Stimulated activated CD8-positive, alpha-beta memory T cell treated with anti-CD3 and anti-CD28 coated beads, Interleukin-15, amount 100 ng/mL, for 48 hours (primary cell): Measurements from ENCODE around the gene VRK3.
A peak's percentile ranks its signal among the peaks of the same experiment; 100 is the strongest.
"Not testable (repeated sequence)": the region's sequence is repeated elsewhere in the genome, so short reads cannot be mapped to it uniquely, and the experiment has no call there.

ENCODE experiments used
- DNase-seq, 2 donors: peaks; one replicate each; pipeline ENCODE4 v3.0.0-alpha.2; 2020; ENCODE audit warnings: low read depth in 2 of 2

VRK3 gene

DNA sequence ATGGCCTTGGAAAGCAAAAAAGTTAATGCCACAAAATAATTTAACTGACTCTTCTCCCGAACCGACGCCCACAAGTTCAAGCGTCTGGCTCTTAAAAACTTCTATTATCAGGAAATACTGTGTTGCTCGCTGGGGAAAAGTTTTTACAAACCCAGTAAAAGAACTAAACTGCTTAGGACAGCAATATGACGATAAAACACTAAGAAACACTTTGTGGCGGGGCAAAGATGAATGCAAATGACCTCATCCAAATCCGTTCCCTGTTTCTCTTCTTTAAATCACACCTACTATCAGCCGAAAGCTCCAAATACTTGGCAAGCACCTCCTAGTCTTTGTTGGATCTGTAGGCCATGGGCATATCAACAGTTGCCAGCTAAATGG lies 69.1 kb downstream of the VRK3 start:
- no peak for DNase-seq

DNA sequence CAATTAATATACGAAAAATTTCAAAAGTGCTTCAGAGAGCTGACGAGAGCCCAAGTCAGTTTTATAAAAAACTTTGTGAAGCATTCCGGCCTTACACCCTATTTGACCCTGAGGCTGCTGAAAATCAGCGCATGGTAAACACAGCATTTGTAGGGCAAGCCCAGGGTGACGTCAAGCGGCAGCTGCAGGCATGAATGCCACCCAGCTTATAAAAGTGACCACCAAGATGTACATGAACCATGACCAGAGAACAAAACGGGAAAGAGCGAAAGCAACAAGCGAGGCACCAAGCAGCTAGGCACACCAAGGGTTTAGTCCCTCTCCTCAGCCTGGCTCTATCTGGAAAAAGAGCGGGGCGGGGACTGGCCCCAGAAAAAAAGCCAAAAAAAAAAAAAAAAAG lies 70.2 kb downstream of the VRK3 start:
- DNase-seq: no peak

DNA sequence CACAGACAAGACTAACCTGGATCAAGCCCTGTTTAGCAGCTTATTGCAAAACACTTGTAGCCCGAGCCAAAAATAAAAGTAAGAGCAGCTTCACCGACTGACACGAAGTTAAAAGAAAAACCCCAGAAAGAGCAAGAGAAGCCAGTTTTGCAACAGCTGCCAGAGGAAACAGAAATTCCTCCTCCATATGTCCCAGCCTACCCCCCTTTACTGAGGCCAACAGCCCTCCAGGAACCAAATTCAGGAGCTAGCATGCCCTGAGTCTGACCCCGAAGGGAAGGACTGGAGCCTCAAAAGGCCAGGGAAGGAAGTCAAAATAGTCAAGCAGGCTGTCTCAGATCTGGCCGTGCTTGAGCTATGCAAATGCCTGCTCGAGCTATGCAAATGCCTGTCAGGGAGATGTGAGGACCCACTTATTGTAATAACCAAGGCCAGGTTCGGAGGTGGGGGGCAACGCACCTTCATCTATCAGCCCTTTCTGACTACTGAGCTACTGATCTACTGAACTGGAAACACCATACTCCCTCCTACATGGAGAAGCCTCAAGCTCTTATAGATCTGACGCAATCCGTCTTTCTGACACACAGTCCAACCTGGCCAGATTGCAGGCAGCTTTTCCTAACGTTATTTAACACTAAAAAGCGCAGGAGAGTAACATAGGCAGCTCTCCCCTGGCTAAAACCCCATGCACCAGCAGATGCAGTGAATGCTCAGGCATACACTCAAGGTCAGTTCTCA lies 70.9 kb downstream of the VRK3 start:
- no peak for DNase-seq

DNA sequence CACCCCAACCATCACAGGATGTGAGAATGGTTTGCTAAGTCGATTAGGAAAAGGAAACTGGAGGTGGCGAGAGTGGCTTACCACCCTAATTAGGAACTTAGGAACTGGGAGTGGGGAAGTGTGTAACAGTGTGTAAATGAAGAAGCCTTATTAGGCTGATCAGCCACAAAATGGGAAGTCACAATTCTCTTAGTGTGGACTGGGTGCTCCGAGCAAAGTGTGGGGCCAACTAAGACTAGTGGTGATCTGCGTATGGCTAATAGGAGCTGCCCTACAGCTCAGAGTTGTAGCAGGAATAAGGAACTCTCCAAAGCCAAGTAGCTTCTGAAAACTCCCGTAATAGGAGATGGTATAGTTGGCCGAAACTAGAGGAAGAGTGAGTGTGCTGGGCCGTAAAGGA lies 71.8 kb downstream of the VRK3 start:
- DNase-seq: no peak

DNA sequence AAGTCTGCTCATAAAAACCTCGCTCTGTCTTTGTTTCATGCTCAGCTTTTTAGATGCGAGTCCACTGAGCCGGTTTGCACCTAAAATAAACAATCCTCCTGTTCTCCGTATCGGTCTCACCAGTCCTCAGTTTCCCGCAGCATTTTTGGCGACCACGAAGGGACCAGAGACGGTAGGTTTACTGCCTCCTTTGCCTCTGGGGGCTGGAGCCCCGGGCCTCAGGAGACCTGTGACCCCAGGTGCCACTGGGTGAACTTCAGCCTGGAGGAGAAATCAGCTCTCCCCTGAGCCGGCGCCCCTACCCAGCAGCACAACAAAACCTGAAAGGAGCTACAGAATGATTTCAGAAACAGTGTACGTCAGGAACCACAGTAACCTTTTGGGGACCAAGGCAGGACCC lies 72.3 kb downstream of the VRK3 start:
- DNase-seq: no peak

DNA sequence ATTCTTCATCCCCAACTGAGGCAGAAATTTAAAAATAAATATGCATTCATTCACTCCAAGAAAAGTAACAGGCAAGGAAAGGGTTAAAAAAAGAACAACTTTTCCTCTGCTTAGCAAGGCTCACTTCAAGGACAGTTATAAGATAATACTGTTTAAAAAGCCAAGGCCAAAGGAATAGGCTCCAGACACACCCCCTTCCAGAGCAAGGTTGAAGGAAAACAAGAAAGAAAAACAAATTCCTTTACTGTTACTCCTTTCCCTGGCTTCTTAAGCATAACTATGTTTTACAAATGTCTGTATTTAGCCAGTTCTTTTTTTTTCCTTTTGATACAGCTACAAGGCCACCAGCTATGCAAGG lies 72.7 kb downstream of the VRK3 start:
- DNase-seq: no peak

DNA sequence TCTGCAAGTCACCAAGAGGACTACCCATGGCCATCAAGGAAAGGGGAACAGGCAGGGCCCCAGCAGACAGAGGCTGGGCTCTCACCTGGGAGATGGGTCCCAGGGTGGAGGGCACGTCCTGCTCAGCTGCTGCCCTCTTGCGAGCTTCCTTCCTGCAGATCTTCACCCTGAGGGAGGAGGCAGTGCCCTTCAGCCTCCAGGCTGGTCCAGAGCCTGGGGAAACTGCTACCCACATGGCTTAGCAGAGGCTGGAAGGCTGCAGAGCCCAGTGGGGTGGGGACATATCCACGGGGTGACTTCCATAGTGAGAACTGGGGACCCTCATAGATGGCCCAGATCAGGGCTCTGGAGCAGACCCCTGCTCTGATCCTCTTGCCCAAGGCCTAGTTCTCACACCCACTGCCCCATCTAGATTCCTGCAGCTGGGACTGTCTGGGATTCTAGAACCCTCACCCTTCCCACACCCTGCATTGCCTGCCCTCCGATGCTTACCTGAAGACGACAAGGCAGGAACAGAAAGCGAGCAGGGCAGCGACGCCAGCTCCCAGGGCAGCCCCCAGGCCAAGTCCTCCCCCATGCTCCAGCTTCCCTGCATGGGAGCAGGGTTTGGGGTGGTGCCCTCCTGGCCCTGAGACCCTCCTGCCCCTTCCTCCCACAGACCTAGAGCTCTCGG lies 73.2 kb downstream of the VRK3 start:
- no peak for DNase-seq

DNA sequence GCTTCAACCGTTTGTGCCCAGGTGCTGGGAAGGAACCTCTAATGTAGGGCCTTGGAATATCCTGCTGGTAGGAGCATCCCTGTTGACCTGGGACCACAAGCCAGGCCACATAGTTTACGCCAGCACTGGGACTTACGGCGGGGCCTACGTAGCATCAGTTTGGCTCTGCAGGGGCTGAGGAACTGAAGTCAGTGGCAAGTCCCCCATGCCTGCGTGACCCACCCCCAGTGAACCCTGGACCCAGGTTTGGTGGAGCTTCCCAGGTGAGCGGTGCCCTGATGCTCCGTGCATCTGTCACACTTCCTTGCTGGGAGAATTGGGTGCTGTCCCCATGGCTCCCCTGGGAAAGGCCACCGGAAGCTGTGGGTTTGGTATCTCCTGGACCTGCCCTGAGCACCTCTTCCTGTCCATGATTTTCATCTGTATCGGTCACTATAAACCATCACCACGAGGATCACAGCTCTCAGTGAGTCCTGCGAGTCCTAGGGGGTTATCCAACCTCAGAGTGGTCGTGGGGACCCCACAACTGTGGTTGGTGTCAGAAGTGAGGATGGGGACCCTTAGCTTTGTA lies 74.1 kb downstream of the VRK3 start:
- DNase-seq: no peak

DNA sequence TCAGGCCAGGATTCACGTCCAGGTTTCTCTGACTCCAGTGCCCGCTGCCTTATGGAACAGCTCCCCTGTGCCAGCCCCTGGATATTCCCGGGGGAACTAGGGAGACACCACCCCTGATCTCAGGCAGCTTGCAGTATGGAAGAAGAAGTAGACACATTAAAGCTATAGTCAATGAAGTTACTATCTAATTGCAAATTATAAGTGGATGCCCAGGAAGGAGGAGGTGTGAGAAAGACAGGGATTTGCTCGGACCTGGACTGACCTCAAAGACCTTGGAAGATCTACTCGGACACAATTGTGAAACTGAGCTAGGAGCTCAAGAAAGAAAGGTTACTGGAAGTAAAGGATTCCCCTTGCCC lies 74.6 kb downstream of the VRK3 start:
- no peak for DNase-seq

DNA sequence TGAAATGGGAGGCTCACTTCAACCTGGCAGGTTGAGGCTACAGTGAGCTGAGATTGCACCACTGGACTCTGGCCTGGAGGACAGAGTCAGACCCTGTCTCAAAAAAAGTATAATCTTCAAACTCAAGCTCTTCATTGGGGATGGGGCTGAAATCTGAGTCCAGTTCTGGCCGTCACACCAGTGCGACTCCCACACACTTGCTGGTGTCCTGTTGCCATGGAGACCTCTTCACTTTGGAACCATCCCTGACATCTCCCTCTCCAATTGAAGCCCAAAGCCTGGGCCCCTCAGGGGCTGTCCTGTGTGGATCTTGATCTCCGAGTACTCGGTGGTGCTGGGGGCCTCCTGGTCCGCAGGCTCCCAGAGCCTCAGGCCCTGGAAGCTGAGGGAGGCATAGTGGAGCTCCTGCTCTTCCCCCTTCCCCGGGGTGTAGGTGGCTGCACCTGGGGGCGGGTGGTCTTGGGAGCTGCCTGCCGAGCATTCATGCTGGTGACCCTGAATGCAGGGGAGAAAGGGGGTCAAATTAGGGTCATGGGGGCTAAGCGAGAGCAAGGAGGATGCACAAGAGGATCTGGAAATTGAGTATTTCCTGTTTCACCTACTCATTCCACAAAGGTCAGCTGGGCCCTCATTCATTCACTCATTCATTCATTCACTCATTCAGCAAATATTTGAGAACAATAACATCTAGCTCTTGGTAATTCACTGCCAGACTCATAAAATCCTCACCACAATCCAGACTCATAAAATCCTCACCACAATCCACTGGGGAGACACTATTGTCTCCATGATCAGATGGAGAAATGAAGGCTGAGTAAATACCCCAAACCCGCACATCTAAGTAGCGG lies 75.2 kb downstream of the VRK3 start:
- no peak for DNase-seq

DNA sequence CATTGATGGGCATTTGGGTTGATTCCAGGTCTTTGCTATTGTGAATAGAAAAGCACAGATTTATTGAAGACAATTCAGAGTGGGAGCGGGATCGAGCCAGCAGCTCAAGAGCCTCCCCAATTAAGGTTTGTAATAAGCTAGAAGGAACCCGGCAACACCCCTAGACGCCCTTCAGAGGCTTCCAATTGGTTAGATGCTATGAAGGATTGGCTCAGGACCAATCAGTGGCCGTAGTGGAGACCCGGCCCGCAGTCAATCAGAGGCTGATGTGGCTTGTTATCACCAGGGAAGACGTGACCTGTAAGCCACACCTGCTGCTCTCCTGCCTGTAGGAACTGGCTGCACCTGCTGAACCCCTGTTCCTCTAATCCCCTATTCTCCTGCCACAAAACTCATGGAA lies 78.8 kb downstream of the VRK3 start:
- no peak for DNase-seq

DNA sequence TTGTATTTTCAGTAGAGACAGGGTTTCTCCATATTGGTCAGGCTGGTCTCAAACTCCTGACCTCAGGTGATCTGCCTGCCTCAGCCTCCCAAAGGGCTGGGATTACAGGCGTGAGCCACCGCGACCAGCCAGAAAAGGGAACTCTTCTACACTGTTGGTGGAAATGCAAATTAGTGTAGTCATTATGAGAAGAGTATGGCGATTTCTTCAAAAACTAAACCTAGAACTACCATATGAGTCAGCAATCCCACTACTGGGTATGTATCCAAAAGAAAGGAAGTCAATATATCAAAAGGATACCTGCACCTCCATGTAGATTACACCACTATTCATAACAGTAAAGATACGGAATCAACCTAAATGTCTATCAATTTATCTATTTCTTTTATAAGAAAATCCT lies 80.6 kb downstream of the VRK3 start:
- not testable (repeated sequence) for DNase-seq

DNA sequence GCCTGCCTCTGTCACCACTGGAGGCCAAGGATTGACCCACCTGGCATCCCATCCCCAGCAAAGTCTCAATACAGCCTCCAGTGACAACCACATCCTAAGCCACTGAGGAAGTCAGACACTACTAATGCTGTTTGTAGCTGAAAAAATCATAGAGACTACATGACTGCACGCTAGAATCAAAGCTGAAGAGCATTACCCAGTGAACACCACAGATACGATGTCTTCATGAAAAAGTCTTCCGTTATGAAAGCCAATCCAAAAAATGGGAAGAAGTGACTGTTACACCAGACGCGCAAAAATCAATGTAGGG lies 84.7 kb downstream of the VRK3 start:
- DNase-seq: no peak

DNA sequence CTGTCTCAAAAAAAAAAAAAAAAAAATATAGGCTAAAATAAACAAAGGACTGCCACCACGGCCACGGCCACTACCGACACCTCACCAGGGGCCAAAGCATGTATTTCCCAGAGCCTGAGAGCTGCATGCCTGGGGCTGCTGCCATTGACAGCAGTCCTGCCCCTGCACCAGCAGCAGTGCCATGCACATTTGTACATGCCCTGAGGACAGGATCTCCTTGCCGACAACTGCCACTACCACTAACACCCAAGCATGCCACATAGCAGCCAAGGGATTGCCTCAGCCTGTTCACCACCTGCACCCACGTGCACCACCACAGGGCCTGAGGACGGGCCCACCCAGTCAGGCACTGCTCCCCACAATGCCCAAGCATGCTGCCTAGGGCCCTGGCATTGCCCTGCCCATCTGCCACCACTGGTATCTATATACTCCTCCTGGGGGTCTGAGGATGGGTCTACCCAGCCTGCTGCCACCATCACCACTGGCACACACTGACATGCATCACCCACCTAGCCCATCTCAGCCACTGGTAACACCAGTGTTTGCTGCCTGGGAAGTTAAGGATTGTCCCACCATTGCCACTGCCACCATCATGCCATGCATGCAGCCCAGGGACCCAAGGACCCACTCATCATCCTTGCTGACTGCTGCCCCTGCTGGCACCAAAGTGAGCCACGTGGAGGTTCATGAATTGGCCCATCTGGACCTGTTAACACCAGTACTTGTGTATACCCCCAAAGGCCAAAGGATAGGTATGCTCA lies 85.3 kb downstream of the VRK3 start:
- DNase-seq: no peak

DNA sequence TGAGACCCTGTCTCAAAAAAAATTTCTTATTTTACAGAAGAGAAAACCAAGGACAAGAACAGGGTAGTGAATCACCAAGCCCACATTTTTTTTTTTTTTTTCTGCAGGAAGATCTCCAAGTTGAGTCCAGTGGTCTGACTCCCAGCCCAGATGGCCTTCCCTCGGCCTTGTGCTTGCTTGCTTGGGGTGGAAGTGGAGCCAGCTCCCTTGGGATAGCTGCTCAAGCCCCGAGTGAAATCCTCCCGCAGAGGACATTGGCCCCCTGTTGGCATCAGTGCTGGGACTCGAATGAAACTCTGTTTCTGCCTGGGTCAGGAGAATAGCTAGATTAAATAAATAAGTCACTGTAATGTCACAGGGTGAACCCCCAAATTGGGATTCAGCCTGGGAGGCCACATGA lies 86.5 kb downstream of the VRK3 start:
- no peak for DNase-seq

DNA sequence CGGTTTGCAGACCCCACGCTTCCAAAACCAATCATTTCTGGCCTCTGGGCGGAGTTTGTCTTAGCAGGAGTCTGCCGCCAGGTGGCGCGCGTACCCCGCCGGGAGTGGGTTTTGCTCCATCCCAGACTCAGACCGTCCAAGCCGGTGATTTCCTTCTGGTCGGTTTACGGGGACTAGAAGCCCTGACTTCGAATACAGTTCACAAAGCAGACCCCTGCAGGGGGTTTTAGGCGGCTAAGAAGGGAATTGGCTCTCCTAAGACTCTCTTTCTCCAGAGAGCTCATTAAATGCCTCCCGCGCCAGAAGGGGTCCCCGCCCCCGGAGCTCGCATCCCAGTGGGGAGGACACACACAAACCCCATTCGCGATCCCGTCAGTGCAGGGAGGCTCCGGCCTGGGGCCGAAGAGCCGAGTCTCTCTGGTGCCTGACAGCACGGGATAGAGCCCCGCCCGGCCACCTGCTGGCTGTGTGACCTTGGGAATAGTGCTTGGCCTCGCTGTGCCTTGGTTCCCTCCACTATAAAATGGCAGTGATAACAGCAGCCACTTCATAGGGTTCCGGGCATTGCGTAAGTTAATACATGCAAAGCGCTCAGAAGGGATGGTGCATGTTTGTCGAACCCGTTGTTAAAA lies 87.3 kb downstream of the VRK3 start:
- DNase-seq: peak; percentile 62

DNA sequence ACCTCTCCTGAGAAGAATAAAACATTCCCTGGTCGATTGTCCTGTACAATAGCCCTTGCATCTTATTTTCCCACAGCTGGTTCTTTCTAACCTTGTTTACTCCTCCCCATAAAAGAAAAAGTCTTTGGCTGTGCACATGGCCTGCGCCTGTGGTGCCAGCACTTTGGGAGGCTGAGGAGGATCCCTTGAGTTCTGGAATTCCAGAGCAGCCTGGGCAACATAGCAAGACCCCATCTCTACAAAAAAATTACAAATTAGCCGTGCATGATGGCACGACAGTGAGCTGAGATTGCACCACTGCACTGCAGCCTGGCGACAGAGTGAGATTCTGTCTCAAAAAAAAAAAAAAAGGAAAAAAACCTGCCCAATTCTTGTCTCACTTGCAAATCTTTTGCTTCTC lies 88.6 kb downstream of the VRK3 start:
- no peak for DNase-seq

DNA sequence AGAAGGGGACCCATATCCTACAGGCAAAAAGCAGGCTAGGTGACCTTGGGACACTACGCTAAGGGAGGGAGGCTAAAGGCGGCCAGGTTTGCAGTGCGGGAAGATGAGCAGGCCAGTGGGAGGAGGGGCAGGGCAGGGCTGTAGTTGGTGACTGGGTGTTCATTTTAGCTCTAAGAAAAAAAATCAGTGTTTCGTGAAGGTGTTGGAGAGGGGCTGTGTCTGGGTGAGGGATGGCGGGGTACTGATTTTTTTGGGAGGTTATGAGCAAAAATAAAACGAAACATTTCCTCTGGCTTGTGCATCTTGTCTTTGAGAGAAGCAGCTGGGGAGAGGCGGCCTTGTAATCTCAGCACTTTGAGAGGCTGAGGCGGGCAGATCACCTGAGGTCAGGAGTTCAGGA lies 91.5 kb downstream of the VRK3 start:
- no peak for DNase-seq

DNA sequence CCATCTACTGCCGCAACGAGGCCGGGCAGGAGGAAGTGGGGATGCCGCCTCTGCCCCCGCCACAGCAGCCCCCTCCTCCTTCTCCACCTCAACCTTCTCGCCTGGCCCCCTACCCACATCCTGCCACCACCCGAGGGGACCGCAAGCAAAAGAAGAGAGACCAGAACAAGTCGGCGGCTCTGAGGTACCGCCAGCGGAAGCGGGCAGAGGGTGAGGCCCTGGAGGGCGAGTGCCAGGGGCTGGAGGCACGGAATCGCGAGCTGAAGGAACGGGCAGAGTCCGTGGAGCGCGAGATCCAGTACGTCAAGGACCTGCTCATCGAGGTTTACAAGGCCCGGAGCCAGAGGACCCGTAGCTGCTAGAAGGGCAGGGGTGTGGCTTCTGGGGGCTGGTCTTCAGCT lies 92.4 kb downstream of the VRK3 start:
- peak in 1 of 2 donors; percentile 27 for DNase-seq

DNA sequence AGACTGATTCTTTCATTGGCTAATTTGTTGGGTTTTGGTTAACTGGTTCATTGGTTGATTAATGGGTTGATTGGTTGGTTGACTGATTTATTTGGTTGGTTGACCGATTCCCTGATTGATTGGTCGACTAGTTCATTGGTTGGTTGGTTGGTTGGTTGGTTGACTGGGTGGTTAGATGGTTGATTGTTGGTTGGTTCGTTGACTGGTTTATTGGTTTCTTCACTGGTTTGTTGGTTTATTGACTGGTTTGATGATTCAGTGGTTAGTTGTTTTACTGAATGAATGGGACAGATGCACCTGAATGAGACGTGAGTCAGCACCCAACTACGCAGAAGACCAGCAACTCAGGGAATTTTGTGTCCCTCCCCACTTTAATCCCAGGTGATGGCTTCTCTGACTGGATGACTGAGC lies 93.1 kb downstream of the VRK3 start:
- DNase-seq: no peak

DNA sequence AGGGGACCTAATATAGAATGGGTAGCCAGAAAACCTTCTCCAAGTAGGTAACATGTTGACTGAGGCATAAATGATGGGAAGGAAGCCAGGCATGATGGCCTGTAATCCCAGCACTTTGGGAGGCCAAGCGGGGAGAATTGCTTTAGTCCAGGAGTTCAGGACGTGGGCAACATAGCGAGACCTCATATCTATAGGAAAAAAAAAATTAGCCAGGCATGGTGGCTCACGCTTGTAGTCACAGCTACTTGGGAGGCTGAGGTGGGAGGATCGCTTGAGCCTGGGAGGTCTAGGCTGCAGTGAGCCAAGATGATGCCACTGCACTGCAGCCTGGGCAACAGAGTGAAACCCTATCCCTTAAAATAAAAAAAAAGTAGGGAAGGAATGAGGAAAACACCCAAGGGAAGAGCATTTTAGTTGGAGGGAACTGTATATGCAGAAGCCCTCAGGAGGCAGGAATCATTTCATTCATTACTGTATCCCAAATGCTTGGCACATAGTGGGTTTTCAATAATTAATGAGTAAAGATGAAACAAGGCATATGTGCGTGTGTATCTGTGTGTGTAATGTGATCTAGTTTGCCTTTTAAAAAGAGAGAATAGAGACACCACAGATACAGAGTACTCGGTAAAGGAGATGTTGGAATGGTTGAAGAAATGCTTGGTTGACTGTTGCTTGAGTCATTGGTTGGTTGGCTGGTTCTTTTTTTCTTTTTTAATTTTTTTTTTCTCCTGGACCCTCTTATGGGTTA lies 93.7 kb downstream of the VRK3 start:
- DNase-seq: no peak
